ENCODE measurements around the gene WDR64.
A peak's percentile ranks its signal among the peaks of the same experiment; 100 is the strongest.

WDR64 gene

GRCh38 chr1:241615043-241615974, 36.8 kb upstream of the WDR64 start:
- TF ChIP-seq CTCF (conservative IDR thresholded peaks at IDR 0.05; ENCODE audit: low read depth, low read length) = no peak
- no peak overlapping the region for H3K4me3 ChIP-seq (ENCODE audit: low read depth, low read length)
- no peak for DNase-seq (ENCODE audit: low read depth)

- H3K4me3 ChIP-seq (ENCODE audit: low read depth, low read length) = no peak overlapping the region
- no peak for TF ChIP-seq CTCF (conservative IDR thresholded peaks at IDR 0.05; ENCODE audit: low read depth, low read length)
- no peak for DNase-seq (ENCODE audit: low read depth)
Measured at GRCh38 chr1:241617426-241617825, 34.7 kb upstream of the WDR64 start.

GRCh38 chr1:241622669-241623068, 29.4 kb upstream of the WDR64 start:
- no peak overlapping the region for H3K4me3 ChIP-seq (ENCODE audit: low read depth, low read length)
- DNase-seq (ENCODE audit: low read depth) = no peak
- TF ChIP-seq CTCF (conservative IDR thresholded peaks at IDR 0.05; ENCODE audit: low read depth, low read length) = no peak

- TF ChIP-seq CTCF (conservative IDR thresholded peaks at IDR 0.05; ENCODE audit: low read depth, low read length) = no peak
Measured at GRCh38 chr1:241624935-241625334, 27.1 kb upstream of the WDR64 start.

GRCh38 chr1:241627453-241628259, 24.4 kb upstream of the WDR64 start:
- peak; percentile 92 for DNase-seq (ENCODE audit: low read depth)
- H3K4me3 ChIP-seq (ENCODE audit: low read depth, low read length) = no peak overlapping the region
- peak; percentile 76 for TF ChIP-seq CTCF (conservative IDR thresholded peaks at IDR 0.05; ENCODE audit: low read depth, low read length)

More at GRCh38 chr1:241624935-241625334, 27.1 kb upstream of the WDR64 start:
- no peak overlapping the region for H3K4me3 ChIP-seq (ENCODE audit: low read depth, low read length)
- DNase-seq (ENCODE audit: low read depth) = no peak

GRCh38 chr1:241630005-241630404, 22.1 kb upstream of the WDR64 start:
- no peak for TF ChIP-seq CTCF (conservative IDR thresholded peaks at IDR 0.05; ENCODE audit: low read depth, low read length)
- DNase-seq (ENCODE audit: low read depth) = no peak
- H3K4me3 ChIP-seq (ENCODE audit: low read depth, low read length) = no peak overlapping the region
